HG03025 (cell line): ENCODE data around the gene PRUNE2.

Experiments
- ATAC-seq: cut with Tn5 transposase; IDR thresholded peaks from one replicate; pipeline ENCODE4 v1.9.1; 2021; ENCODE audit warnings: mild to moderate bottlenecking, moderate library complexity; ENCODE audit not compliant: unreplicated experiment, low FRiP score

The PRUNE2 gene

GRCh38 chr9:76586390-76587314, 319.3 kb downstream of the PRUNE2 start:
- no peak for ATAC-seq

GRCh38 chr9:76585487-76586389, 320.2 kb downstream of the PRUNE2 start:
- ATAC-seq: no peak

GRCh38 chr9:76583256-76583655, 322.7 kb downstream of the PRUNE2 start:
- ATAC-seq: no peak

- no peak for ATAC-seq
These were observed 324.2 kb downstream of the PRUNE2 start for GRCh38 chr9:76581731-76582130.

GRCh38 chr9:76580820-76581219, 325.1 kb downstream of the PRUNE2 start:
- ATAC-seq: no peak

- ATAC-seq: no peak
These were observed 325.7 kb downstream of the PRUNE2 start for GRCh38 chr9:76580188-76580587.

GRCh38 chr9:76576344-76576743, 329.6 kb downstream of the PRUNE2 start:
- peak; percentile 65 for ATAC-seq

GRCh38 chr9:76575761-76576160, 330.2 kb downstream of the PRUNE2 start:
- no peak for ATAC-seq

GRCh38 chr9:76573905-76574760, 331.8 kb downstream of the PRUNE2 start:
- no peak for ATAC-seq

- no peak for ATAC-seq
These were observed 332.5 kb downstream of the PRUNE2 start for GRCh38 chr9:76573408-76573807.

- no peak for ATAC-seq
These were observed 333.8 kb downstream of the PRUNE2 start for GRCh38 chr9:76572151-76572550.

GRCh38 chr9:76571743-76572146, 334.2 kb downstream of the PRUNE2 start:
- no peak for ATAC-seq

GRCh38 chr9:76571288-76571687, 334.6 kb downstream of the PRUNE2 start:
- ATAC-seq: peak; percentile 74

- ATAC-seq: no peak
These were observed 335.1 kb downstream of the PRUNE2 start for GRCh38 chr9:76570826-76571225.

- no peak for ATAC-seq
These were observed 338.8 kb downstream of the PRUNE2 start for GRCh38 chr9:76567086-76567485.

- ATAC-seq: no peak
These were observed 341.6 kb downstream of the PRUNE2 start for GRCh38 chr9:76564297-76564696.

GRCh38 chr9:76562511-76562911, 343.4 kb downstream of the PRUNE2 start:
- ATAC-seq: peak; percentile 72

GRCh38 chr9:76561900-76562299, 344.0 kb downstream of the PRUNE2 start:
- ATAC-seq: peak; percentile 11
